LoVo (cell line): ENCODE measurements around the gene PDE8B.

Experiments
- DNase-seq: peaks from one replicate; pipeline ENCODE4 v3.0.0-alpha.2; 2016; ENCODE audit warnings: low spot score

Gene PDE8B

DNA sequence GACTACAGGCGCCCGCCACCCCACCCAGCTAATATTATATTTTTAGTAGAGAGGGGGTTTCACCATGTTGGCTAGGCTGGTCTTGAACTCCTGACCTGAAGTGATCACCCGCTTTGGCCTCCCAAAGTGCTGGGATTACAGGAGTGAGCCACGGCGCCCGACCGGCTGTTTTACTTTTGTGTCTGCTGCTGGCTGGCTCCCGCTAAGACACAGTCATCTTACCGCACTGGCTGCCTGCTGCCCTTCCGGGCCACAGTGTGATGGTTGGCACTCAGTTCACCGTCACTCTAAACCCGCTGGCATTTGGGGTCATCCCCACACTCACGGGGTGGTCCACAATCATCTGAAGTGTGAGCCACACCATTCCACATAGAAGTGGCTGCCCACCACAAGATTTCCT, 188.0 kb downstream of the PDE8B start:
- no peak for DNase-seq

- DNase-seq: no peak
These were observed 188.4 kb downstream of the PDE8B start for GRCh38 chr5:77398896-77399295.

DNA sequence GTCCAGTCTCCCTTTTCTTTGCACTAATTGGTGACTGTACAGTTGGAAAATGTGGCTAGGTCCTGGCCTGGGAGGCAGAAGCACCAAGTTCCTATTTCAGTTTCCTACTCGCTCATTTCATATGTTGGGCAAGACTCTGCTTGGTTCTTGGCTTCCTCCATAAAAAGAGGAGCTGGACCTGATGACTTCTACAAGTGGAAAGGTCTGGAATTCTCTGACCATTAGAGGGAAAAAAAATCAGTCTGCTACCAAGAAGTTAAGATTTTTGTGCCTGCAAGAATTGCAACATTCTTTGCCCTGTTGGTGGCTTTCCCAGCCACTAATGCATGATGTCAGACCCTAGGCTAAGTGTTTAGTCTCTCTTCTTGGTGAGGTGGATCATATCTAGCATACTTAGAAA, 190.2 kb downstream of the PDE8B start:
- DNase-seq: no peak

DNA sequence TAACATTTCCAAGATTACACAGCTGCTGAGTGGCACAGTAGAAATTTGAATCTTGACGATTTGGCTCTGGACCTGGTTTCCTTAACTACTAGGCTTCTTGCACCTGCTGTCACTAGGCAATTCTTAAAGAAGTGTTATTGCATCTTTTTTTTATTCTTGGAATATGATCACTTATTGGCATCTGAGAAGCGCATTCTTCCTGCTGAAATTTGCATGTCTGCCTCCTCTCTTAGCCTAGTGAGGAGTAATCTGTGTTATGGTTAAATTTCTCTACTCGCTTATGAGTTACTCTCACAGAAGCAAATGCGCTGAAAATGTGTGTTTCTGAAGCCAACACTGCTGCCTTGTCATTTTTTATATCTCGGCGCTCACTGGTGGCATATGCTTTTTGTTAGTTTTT, 192.3 kb downstream of the PDE8B start:
- DNase-seq: no peak

GRCh38 chr5:77407152-77407551, 196.7 kb downstream of the PDE8B start:
- no peak for DNase-seq

DNA sequence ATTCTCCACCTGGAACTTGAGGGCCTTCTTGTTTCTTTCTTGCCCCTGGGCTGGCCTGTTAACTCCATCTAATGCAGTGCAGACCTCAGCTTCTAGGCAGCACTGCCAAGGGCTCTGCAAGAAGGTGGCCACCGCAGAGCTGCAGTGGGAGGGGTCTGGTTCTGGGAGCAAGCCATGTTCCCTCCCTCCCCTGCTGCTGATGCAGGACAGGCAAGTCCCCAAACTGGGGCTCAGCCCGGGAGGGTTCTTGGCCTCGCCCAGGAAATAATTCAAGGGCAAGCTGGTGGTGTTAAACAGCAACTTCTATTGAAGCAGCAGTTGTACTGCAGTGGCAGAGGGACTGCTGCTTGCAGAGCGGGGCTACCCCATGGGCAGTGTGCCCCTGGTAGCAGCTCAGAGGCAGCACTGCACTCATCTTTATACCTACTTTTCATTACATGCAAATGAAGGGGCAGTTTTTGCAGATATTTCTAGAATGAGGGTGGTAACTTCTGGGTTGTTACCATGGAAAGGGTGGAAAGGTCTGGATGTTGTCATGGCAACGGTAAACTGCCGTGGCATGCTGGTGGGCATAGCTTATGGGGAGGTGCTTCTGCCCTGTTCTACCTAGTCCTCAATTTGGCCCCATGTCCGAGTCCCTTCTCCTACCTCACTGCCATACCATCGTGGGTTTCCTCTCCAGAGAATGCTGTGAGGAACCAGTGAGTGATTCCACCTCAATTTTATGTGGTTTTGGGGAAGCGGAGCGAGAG, 199.6 kb downstream of the PDE8B start:
- DNase-seq: no peak

GRCh38 chr5:77413049-77413448, 202.6 kb downstream of the PDE8B start:
- no peak for DNase-seq

- no peak for DNase-seq
These were observed 207.7 kb downstream of the PDE8B start for GRCh38 chr5:77418162-77418561.

DNA sequence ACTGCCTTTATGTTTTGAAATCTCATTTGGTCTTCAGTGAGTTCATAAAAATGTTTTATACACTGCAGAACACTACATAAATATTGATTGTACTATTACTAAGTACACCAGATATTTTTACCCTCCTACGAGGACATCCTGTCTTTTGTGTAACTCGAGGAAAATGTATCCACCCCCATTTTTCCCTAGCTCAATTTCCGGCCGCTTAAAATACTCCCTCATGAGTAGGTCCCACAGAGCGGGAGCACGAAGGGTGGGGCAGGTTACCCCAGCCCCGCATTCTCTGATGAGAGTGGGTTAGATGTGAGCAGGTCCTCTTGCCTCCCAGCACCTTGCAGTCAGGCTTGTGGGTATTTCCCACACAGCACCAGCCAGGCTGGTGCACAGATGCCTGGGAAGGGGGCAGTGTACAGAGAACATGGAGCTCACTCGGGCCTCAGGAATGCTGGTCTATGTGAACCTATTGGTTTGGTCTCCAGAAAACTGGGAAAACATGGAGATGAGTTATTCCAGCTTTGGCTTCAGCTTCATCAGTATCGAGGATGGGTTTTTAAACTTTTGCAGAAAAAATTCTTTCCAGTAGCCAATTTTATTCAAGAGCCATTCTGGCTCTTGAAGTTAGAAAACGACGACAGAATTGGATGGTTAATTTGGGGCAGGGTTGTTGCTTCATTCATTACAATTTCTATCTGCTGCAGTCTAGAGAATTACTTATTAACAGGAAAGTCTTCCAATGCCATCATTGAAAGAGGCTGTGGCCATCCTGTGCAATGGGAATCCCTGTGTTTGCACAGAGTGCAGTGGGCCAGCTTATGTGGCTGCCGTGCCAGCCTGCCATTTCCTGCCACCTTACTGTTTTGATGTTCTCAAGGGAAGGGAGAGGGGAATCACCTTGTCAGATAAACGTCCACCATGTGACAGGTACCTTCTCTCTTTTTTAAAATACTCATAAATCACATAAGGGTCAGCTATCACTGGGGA, 208.4 kb downstream of the PDE8B start:
- DNase-seq: no peak

DNA sequence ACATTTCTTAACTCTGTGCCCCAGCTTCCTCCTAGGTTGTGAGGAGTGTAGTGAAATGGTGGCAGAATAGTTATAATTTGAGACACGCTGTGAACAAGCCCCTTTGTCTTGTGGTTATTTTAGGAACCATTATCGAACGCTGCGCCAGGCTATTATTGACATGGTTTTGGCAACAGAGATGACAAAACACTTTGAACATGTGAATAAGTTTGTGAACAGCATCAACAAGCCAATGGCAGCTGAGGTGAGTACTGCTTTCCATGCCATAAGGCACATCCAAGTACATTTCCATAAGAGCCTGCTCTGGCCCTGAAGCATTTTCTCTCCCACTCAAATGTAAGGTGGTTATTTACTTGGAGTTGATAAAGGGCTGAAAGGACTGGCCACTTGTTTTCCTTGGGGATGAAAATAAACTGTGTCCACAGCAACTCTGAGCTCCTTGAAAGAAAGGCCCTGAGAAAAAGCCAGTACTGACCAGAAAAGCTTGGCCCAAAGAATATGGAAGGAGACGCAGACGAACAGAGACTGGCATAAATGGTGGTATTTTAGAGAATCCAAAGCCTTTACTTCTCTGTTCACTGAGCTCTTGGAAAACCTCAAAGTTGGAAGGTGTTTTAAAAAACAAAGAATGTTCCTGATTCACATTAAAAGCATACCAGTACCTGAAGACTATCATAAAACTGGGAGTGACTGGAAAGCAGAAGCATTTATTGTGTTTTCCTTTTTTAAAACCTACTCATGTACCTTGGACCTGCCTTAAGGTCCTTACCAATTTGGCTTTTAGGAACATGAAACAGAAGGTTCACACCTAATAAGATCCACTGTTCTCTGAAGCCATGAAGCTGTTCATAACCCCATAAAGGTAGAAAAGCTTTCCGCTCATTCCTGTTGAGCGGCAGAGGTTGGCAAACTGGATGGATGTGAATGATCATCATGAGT, 209.4 kb downstream of the PDE8B start:
- DNase-seq: no peak

DNA sequence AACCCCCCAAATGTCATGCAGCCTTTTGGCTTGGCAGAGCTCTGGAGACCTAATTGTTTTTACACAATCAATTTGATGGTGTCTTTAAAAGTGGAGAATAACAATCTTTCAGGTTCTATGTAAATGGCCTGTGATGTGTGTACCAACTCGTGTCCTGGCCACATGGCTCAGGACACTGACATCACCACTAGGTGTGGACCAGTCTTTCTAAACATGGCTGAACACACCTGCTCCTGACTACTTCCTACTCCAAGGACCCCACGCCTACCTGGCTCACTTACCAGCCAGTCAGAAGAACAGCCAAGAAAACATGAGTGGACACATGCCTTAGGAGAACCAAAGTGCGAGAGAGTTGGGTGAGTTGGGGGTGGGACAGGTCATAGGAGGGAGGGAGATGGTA, 210.5 kb downstream of the PDE8B start:
- no peak for DNase-seq

DNA sequence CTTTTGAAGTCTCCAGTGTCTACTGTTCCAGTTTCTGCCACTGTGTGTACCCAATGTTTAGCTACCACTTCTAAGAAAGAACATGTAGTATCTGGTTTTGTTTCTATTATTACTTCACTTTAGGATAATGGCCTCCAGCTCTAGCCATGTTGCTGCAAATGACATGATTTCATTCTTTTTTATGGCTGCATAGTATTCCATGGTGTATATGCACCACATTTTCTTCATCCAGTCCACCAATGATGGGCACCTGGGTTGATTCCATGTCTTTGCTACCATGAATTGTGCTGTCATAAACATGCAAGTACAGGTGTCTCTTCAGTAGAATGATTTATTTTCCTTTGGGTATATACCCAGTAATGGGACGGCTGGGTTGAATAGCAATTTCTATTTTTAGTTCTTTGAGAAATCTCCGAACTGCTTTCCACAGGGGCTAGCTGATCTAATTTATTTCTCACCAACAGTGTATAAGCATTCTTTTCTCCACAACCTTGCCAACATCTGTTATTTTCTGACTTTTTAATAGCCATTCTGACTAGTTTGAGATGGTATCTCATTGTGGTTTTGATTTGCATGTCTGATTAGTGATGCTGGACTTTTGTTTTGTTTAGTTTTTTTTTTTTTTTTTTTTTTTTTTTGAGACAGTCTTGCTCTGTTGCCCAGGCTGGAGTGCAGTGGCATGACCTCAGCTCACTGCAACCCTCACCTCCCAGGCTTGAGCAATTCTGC, 212.7 kb downstream of the PDE8B start:
- DNase-seq: no peak

DNA sequence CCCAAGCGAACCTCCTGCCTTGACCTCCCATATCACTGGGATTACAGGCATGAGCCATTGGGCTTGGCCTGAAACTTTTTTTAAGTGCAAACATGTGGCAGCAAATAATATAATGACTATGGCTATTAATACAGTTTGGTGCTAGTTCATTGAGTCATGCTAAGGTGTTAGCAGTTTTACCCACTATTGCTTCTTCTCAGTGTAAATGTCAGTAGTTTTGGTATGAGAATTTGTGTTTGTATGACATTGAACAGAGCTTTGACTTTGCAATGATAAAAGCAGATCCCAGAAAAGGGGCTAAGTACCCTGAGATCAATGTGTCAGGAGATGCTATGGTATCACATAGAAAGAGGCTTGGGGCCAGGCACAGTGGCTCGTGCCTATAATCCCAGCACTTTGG, 214.4 kb downstream of the PDE8B start:
- DNase-seq: no peak

- no peak for DNase-seq
These were observed 214.9 kb downstream of the PDE8B start for GRCh38 chr5:77425420-77425819.

- no peak for DNase-seq
These were observed 215.6 kb downstream of the PDE8B start for GRCh38 chr5:77425998-77426659.

GRCh38 chr5:77426670-77427069, 216.2 kb downstream of the PDE8B start:
- no peak for DNase-seq

- no peak for DNase-seq
These were observed 217.5 kb downstream of the PDE8B start for GRCh38 chr5:77427998-77428397.

DNA sequence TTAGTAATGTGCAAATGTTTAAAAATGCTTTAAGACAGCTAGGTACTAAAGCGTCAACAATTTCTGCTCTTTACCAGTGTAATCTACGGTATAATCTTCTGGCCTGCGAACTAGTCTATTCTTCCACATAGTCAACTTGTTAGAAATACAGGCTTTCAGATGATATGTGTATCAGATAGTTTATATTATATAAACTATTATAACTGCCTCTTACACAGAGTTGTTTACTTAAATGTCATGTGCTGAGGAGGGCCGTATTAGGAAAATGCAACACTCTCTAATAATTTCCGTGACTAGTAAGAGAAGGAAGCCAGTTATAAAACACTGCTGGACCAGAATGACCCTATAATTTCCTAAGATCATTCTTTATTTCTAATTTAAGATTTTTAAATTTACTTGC, 218.0 kb downstream of the PDE8B start:
- no peak for DNase-seq

DNA sequence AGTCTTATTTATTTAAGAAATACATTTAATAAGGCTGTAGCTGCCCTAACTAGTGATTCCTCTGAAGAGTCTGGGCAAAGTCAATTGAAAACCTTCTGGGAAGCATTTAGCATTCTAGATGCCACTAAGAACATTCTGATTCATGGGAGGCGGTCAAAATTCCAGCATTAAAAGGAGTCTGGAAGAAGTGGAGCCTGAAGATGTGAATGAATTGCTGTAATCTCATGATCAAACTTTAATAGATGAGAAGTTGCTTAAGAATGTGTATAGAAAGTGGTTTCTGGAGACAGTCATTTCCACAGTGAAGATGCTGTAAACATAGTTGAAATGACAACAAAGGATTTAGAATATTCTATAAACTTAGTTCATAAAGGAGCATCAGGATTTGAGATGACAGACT, 220.2 kb downstream of the PDE8B start:
- DNase-seq: no peak

DNA sequence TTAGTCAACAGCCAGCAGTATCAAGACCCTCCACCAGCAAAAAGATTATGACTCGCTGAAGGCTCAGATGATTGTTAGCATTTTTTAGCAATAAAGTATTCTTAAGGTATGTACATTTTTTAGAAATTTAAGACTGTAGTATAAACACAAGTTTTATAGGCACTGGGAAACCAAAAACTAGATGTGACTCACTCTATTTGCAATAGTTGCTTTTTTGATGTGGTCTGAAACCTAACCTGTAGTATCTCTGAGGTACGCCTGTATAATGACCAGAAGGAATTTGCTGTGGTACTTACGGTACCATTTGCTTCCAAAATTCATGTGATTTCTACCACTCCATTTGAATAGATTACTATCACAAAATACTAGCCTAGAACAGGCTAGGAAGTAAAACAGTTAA, 220.8 kb downstream of the PDE8B start:
- peak; percentile 36 for DNase-seq

DNA sequence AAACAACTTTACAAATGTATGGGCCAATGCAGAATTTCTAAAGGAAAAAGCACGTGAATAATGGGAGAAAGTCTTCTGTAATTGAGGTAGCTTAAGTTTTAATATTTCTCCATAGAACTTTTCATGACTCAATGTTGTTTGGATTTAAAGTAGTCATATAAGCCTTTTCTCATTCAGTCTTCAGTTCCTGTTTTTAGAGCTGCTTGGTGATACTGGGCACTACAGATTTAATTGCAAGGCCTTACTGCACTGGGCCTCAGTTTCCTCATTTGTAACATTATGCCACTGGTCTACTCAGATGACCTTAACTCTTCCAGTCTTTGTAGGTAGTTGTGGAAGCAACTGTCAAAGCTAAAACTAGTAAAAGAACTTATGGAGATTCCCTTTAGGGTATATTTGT, 221.2 kb downstream of the PDE8B start:
- no peak for DNase-seq
